H9 (cell line): ENCODE measurements around the gene BRF1. TPM values are rescaled to one million over a fixed set of nuclear protein-coding genes. Genes with fewer than 3 reads are reported as not detected.

Experiments
- DNase-seq: peaks from one replicate; pipeline ENCODE4 v3.0.0-alpha.2; 2017
- H2AFZ ChIP-seq: one replicate; pipeline ENCODE4 v1.6.1; 2013; ENCODE audit warnings: mild to moderate bottlenecking, low read length, control low read depth, moderate library complexity
- H2AK5ac ChIP-seq: 2 replicates; pipeline ENCODE4 v1.6.1; 2013; ENCODE audit warnings: low read length, control low read depth, mixed read lengths; ENCODE audit not compliant: insufficient read length
- H2BK120ac ChIP-seq: one replicate; pipeline ENCODE4 v1.6.1; 2013; ENCODE audit warnings: low read depth, mild to moderate bottlenecking, low read length, control low read depth, inconsistent platforms; ENCODE audit not compliant: poor library complexity, severe bottlenecking
- H2BK12ac ChIP-seq: 2 replicates; pipeline ENCODE4 v1.6.1; 2013; ENCODE audit warnings: low read length, control low read depth, mixed read lengths, low read depth; ENCODE audit not compliant: insufficient read length
- H2BK15ac ChIP-seq: 2 replicates; pipeline ENCODE4 v1.6.1; 2013; ENCODE audit warnings: low read depth, low read length, control low read depth
- H2BK20ac ChIP-seq: one replicate; pipeline ENCODE4 v1.6.1; 2013; ENCODE audit warnings: low read depth, mild to moderate bottlenecking, low read length, control low read depth, inconsistent platforms; ENCODE audit not compliant: poor library complexity, severe bottlenecking
- H2BK5ac ChIP-seq: 2 replicates; pipeline ENCODE4 v1.6.1; 2013; ENCODE audit warnings: low read length, control low read depth, mixed read lengths; ENCODE audit not compliant: insufficient read length
- H3K14ac ChIP-seq: 2 replicates; pipeline ENCODE4 v1.6.1; 2013; ENCODE audit warnings: low read length, control low read depth; ENCODE audit not compliant: insufficient read depth
- H3K18ac ChIP-seq: 2 replicates; pipeline ENCODE4 v1.6.1; 2013; ENCODE audit warnings: low read depth, mild to moderate bottlenecking, mixed read lengths, low read length, control low read depth; ENCODE audit not compliant: insufficient read length
- H3K23ac ChIP-seq: 2 replicates; pipeline ENCODE4 v1.6.1; 2013; ENCODE audit warnings: low read length, control low read depth, mixed read lengths, low read depth; ENCODE audit not compliant: insufficient read length
- H3K23me2 ChIP-seq: 2 replicates; pipeline ENCODE4 v1.6.1; 2013; ENCODE audit warnings: low read depth, mild to moderate bottlenecking, mixed read lengths, low read length, control low read depth; ENCODE audit not compliant: insufficient read length, poor library complexity, severe bottlenecking
- H3K27ac ChIP-seq: 2 replicates; pipeline ENCODE4 v1.5.1; 2013; ENCODE audit warnings: low read length, control low read depth, mixed read lengths, low read depth; ENCODE audit not compliant: insufficient read length
- H3K27me3 ChIP-seq: 2 replicates; pipeline ENCODE4 v1.6.1; 2013; ENCODE audit warnings: low read length, control low read depth, inconsistent platforms; ENCODE audit not compliant: insufficient read depth
- H3K4ac ChIP-seq: 2 replicates; pipeline ENCODE4 v1.6.1; 2013; ENCODE audit warnings: low read depth, mild to moderate bottlenecking, control low read depth, inconsistent platforms, low read length, moderate library complexity
- H3K4me1 ChIP-seq: 2 replicates; pipeline ENCODE4 v1.6.1; 2013; ENCODE audit warnings: low read length, control low read depth, inconsistent platforms; ENCODE audit not compliant: insufficient read depth
- H3K4me2 ChIP-seq: 2 replicates; pipeline ENCODE4 v1.6.1; 2013; ENCODE audit warnings: low read length, control low read depth, mixed read lengths; ENCODE audit not compliant: insufficient read length, insufficient read depth
- H3K56ac ChIP-seq: 2 replicates; pipeline ENCODE4 v1.6.1; 2013; ENCODE audit warnings: low read depth, mild to moderate bottlenecking, mixed read lengths, low read length, control low read depth; ENCODE audit not compliant: insufficient read length
- H3K79me1 ChIP-seq: 2 replicates; pipeline ENCODE4 v1.6.1; 2013; ENCODE audit warnings: low read depth, mild to moderate bottlenecking, moderate library complexity, low read length, control low read depth, inconsistent platforms; ENCODE audit not compliant: insufficient read depth, poor library complexity, severe bottlenecking
- H3K79me2 ChIP-seq: 2 replicates; pipeline ENCODE4 v1.6.1; 2013; ENCODE audit warnings: low read length, control low read depth, inconsistent platforms; ENCODE audit not compliant: insufficient read depth
- H3K9ac ChIP-seq: 2 replicates; pipeline ENCODE4 v1.6.1; 2013; ENCODE audit warnings: low read length, control low read depth, mixed read lengths; ENCODE audit not compliant: insufficient read length; ENCODE audit errors: extremely low read depth
- H3K9me3 ChIP-seq: one replicate; pipeline ENCODE4 v1.6.1; 2013; ENCODE audit warnings: low read depth, low read length, inconsistent platforms; ENCODE audit not compliant: control insufficient read depth
- H3T11ph ChIP-seq: one replicate; pipeline ENCODE4 v1.6.1; 2013; ENCODE audit warnings: mild to moderate bottlenecking, low read length, control low read depth, inconsistent platforms
- H4K20me1 ChIP-seq: one replicate; pipeline ENCODE4 v1.6.1; 2013; ENCODE audit not compliant: control insufficient read depth, insufficient read length, insufficient read depth
- H4K5ac ChIP-seq: 2 replicates; pipeline ENCODE4 v1.6.1; 2013; ENCODE audit warnings: low read depth, mild to moderate bottlenecking, mixed read lengths, low read length, control low read depth; ENCODE audit not compliant: insufficient read length
- H4K8ac ChIP-seq: replicated peaks from 2 replicates; pipeline ENCODE4 v1.6.1; 2013; ENCODE audit warnings: low read length, control low read depth, mixed read lengths, low read depth; ENCODE audit not compliant: insufficient read length
- H4K91ac ChIP-seq: 2 replicates; pipeline ENCODE4 v1.6.1; 2013; ENCODE audit warnings: low read depth, mild to moderate bottlenecking, moderate library complexity, mixed read lengths, low read length, control low read depth; ENCODE audit not compliant: insufficient read length
- H3K27ac Mint-ChIP-seq, 3 experiments: 2 replicates in 2 of 3; 3 replicates in 1 of 3; pipeline ENCODE4 v1.8.0; 2020 to 2021; ENCODE audit warnings: mixed read lengths in 3 of 3, mild to moderate bottlenecking in 1 of 3, moderate library complexity in 1 of 3
- H3K27me3 Mint-ChIP-seq: 2 replicates; pipeline ENCODE4 v1.8.0; 2021; ENCODE audit warnings: low read depth, mild to moderate bottlenecking, moderate library complexity, mixed read lengths
- H3K36me3 Mint-ChIP-seq, 3 experiments: 2 replicates in 2 of 3; 3 replicates in 1 of 3; pipeline ENCODE4 v1.8.0; 2020 to 2021; ENCODE audit warnings: low read depth in 3 of 3, mixed read lengths in 3 of 3; ENCODE audit not compliant: insufficient read depth in 1 of 3
- H3K4me1 Mint-ChIP-seq, 2 experiments: 2 replicates each; pipeline ENCODE4 v1.8.0; 2020; ENCODE audit warnings: mixed read lengths in 2 of 2
- H3K4me3 Mint-ChIP-seq, 2 experiments: 2 replicates in 1 of 2; 3 replicates in 1 of 2; pipeline ENCODE4 v1.8.0; 2020 to 2021; ENCODE audit warnings: mild to moderate bottlenecking in 2 of 2, mixed read lengths in 2 of 2, moderate library complexity in 1 of 2
- H3K9me3 Mint-ChIP-seq, 2 experiments: 2 replicates in 1 of 2; 3 replicates in 1 of 2; pipeline ENCODE4 v1.8.0; 2020; ENCODE audit warnings: mild to moderate bottlenecking in 2 of 2, mixed read lengths in 2 of 2, moderate library complexity in 1 of 2
- CTCF ChIP-seq: fragments of 200-600 bp; sonication (generic); conservative IDR thresholded peaks from 3 replicates; pipeline ENCODE4 v1.8.0; 2021; ENCODE audit warnings: antibody characterized with exemption, mild to moderate bottlenecking
- WGBS: extraction: QIAGEN DNeasy Blood & Tissue Kit; methylation state at CpG from one replicate; pipeline ENCODE4 v1.1.7; 2013; ENCODE audit warnings: missing lambda C conversion rate, low lambda C conversion rate, mixed read lengths; ENCODE audit not compliant: insufficient read length; ENCODE audit errors: extremely low coverage; 5-methylcytosine and 5-hydroxymethylcytosine counted together
- total RNA-seq: library from RNA; stranded (reverse); gene quantifications from 2 replicates; pipeline ENCODE4 v1.2.1, GENCODE V29; 2021

Gene BRF1
- total RNA-seq, 1 experiment from 2014 or later = 28.3 TPM

DNA sequence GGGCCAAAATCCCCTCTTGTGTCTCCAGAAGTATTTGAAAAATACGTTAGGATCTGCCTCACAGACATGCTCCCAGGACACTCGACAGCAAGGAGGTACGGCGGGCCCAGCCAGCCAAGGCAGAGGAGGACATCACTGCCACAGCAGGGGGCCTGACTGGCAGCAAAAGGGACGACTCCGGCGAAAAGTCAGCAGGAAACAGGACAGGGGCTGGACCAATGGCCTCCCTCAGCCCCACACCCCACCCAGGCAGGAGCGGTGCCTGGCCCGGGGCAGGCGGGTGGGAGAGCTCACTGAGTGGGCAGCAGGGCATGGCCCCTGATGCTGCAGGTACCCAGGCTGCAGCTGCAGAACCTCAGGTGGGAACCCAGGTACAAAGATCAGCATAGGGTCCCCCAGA lies 17.8 kb downstream of the BRF1 start:
- H3K4me1 ChIP-seq = no peaks in the 10 kb centered on the region
- TF ChIP-seq CTCF = no peak
- H3K4me1 Mint-ChIP-seq = peaks cover 13 to 20% of the 10 kb centered on the region in 2 experiments
- H3K27ac ChIP-seq = no peak overlapping the region
- H3K9me3 Mint-ChIP-seq = no peaks in the 10 kb centered on the region
- H2AFZ ChIP-seq = no peak overlapping the region
- H2AK5ac ChIP-seq = no peak overlapping the region
- no peak overlapping the region for H3K27ac Mint-ChIP-seq
- peak overlapping the region in 1 of 2 experiments; percentile 50; a peak in 1 of 5 replicates for H3K4me3 Mint-ChIP-seq
- WGBS = no CpG with 5 or more reads among the region's 10 CpGs
- no peaks in the 10 kb centered on the region for H3K27me3 ChIP-seq
- H2BK20ac ChIP-seq = no peak overlapping the region
- no peak overlapping the region for H2BK120ac ChIP-seq
- no peak overlapping the region for H3K23ac ChIP-seq
- no peaks in the 10 kb centered on the region for H3K9me3 ChIP-seq
- H3K14ac ChIP-seq = no peak overlapping the region
- no peak overlapping the region for H2BK5ac ChIP-seq
- H4K20me1 ChIP-seq = no peaks in the 10 kb centered on the region
- H4K5ac ChIP-seq = no peak overlapping the region
- peaks cover 0 to 8% (median 0%) of the 10 kb centered on the region in 3 experiments; a peak in 3 of 7 replicates for H3K36me3 Mint-ChIP-seq
- H3K4me2 ChIP-seq = no peak overlapping the region
- no peak overlapping the region for H4K8ac ChIP-seq
- no peak overlapping the region for H3K56ac ChIP-seq
- no peaks in the 10 kb centered on the region for H3K27me3 Mint-ChIP-seq
- no peak overlapping the region for H4K91ac ChIP-seq
- no peak overlapping the region for H3K4ac ChIP-seq
- H2BK15ac ChIP-seq = no peak overlapping the region
- peaks cover 3% of the 10 kb centered on the region for H3K79me1 ChIP-seq
- no peak overlapping the region for H3T11ph ChIP-seq
- no peak overlapping the region for H3K18ac ChIP-seq
- peaks cover 3% of the 10 kb centered on the region; the same call in 1 of the 2 replicates for H3K79me2 ChIP-seq
- no peak overlapping the region for H2BK12ac ChIP-seq
- H3K23me2 ChIP-seq = no peaks in the 10 kb centered on the region
- DNase-seq = peak; percentile 75
- H3K9ac ChIP-seq = no peak overlapping the region
